ENCODE results near the gene SH3D21.

The SH3D21 gene

GRCh38 chr1:36304970-36305914 lies 926 bp upstream of the SH3D21 start:
- no peaks in the 10 kb centered on the region for H4K20me1 ChIP-seq (ENCODE audit: insufficient read depth, low read length)
- peaks cover 14% of the 10 kb centered on the region for H3K36me3 ChIP-seq (replicated peaks; ENCODE audit: insufficient read depth, low read length)
- H3K4me2 ChIP-seq (ENCODE audit: low read depth, low read length) = no peak overlapping the region
- H3K9me3 ChIP-seq (replicated peaks; ENCODE audit: insufficient read depth, low read length) = no peaks in the 10 kb centered on the region
- H3K9ac ChIP-seq (ENCODE audit: low read length) = no peak overlapping the region
- no peak overlapping the region for H3K27ac ChIP-seq (ENCODE audit: low read length)
- no peaks in the 10 kb centered on the region for H3K27me3 ChIP-seq (replicated peaks; ENCODE audit: insufficient read depth, low read length)
- no peaks in the 10 kb centered on the region for H3K4me1 ChIP-seq (ENCODE audit: low read length)
- H2AFZ ChIP-seq (ENCODE audit: low read length) = no peak overlapping the region
- TF ChIP-seq EZH2 (optimal IDR thresholded peaks at IDR 0.05; ENCODE audit: low read depth, low read length) = no peak
- TF ChIP-seq CTCF (IDR thresholded peaks at IDR 0.05; ENCODE audit: low read length) = no peak
- no peak for TF ChIP-seq EZH2phosphoT487 (IDR thresholded peaks at IDR 0.05; ENCODE audit: low read length)
- H3K79me2 ChIP-seq (ENCODE audit: low read length) = no peaks in the 10 kb centered on the region
- H3K9me2 ChIP-seq (replicated peaks; ENCODE audit: insufficient read depth, low read length) = no peaks in the 10 kb centered on the region
- H3F3A ChIP-seq (ENCODE audit: insufficient read depth, low read length) = no peaks in the 10 kb centered on the region; the same call in 1 of the 2 replicates
- H3K4me3 ChIP-seq (ENCODE audit: low read length) = no peak overlapping the region
- DNase-seq = no peak

- H3K36me3 ChIP-seq (replicated peaks; ENCODE audit: insufficient read depth, low read length) = peaks cover 11% of the 10 kb centered on the region
- no peaks in the 10 kb centered on the region for H3K27me3 ChIP-seq (replicated peaks; ENCODE audit: insufficient read depth, low read length)
- H3K4me2 ChIP-seq (ENCODE audit: low read depth, low read length) = peak overlapping the region; percentile 80; the same call in 1 of the 2 replicates
- H3K27ac ChIP-seq (ENCODE audit: low read length) = no peak overlapping the region
- H2AFZ ChIP-seq (ENCODE audit: low read length) = no peak overlapping the region
- no peaks in the 10 kb centered on the region; the same call in 1 of the 2 replicates for H3F3A ChIP-seq (ENCODE audit: insufficient read depth, low read length)
- H3K9ac ChIP-seq (ENCODE audit: low read length) = no peak overlapping the region; the same call in 1 of the 2 replicates
- peak overlapping the region; percentile 61 for H3K4me3 ChIP-seq (ENCODE audit: low read length)
- DNase-seq = no peak
- TF ChIP-seq EZH2phosphoT487 (IDR thresholded peaks at IDR 0.05; ENCODE audit: low read length) (no peak), CTCF (IDR thresholded peaks at IDR 0.05; ENCODE audit: low read length) (no peak), EZH2 (optimal IDR thresholded peaks at IDR 0.05; ENCODE audit: low read depth, low read length) (no peak)
- H3K9me3 ChIP-seq (replicated peaks; ENCODE audit: insufficient read depth, low read length) = no peaks in the 10 kb centered on the region
- H3K9me2 ChIP-seq (replicated peaks; ENCODE audit: insufficient read depth, low read length) = no peaks in the 10 kb centered on the region
- no peaks in the 10 kb centered on the region for H3K4me1 ChIP-seq (ENCODE audit: low read length)
- H4K20me1 ChIP-seq (ENCODE audit: insufficient read depth, low read length) = no peaks in the 10 kb centered on the region
- no peaks in the 10 kb centered on the region for H3K79me2 ChIP-seq (ENCODE audit: low read length)
Measured at GRCh38 chr1:36305915-36306209, 306 bp upstream of the SH3D21 start.

GRCh38 chr1:36306902-36307456 lies 811 bp downstream of the SH3D21 start:
- Histone ChIP-seq H3K4me2 (ENCODE audit: low read depth, low read length) (peak overlapping the region; percentile 80), H4K20me1 (ENCODE audit: insufficient read depth, low read length) (no peaks in the 10 kb centered on the region), H2AFZ (ENCODE audit: low read length) (peak overlapping the region; percentile 77), H3K9me3 (replicated peaks; ENCODE audit: insufficient read depth, low read length) (no peaks in the 10 kb centered on the region), H3K4me1 (ENCODE audit: low read length) (no peaks in the 10 kb centered on the region), H3K36me3 (replicated peaks; ENCODE audit: insufficient read depth, low read length) (0 out of 2 replicates have a peak, but pooled peaks cover 2% of the 10 kb centered on the region), H3K9me2 (replicated peaks; ENCODE audit: insufficient read depth, low read length) (no peaks in the 10 kb centered on the region), H3K4me3 (ENCODE audit: low read length) (peak overlapping the region; percentile 61), H3K79me2 (ENCODE audit: low read length) (no peaks in the 10 kb centered on the region), H3K27ac (ENCODE audit: low read length) (no peak overlapping the region), H3K9ac (ENCODE audit: low read length) (peak overlapping the region; percentile 55; the same call in 1 of the 2 replicates), H3F3A (ENCODE audit: insufficient read depth, low read length) (no peaks in the 10 kb centered on the region), H3K27me3 (replicated peaks; ENCODE audit: insufficient read depth, low read length) (no peaks in the 10 kb centered on the region)
- peak; percentile 95 for DNase-seq
- TF ChIP-seq CTCF (IDR thresholded peaks at IDR 0.05; ENCODE audit: low read length) (no peak), EZH2 (optimal IDR thresholded peaks at IDR 0.05; ENCODE audit: low read depth, low read length) (no peak), EZH2phosphoT487 (IDR thresholded peaks at IDR 0.05; ENCODE audit: low read length) (no peak)
